ENCODE results near the gene AGR2.
"Not testable (repeated sequence)": the region's sequence is repeated elsewhere in the genome, so short reads cannot be mapped to it uniquely, and the experiment has no call there.

The AGR2 gene

GRCh38 chr7:16804674-16805439 is at the start of gene AGR2:
Gene AGR2, minus strand, starts transcription at chr7:16804999. Its CDS starts 3,203 bp downstream, at chr7:16801796.
- no peak within 1 kb of the TSS for H3K4me3 Mint-ChIP-seq
- H3K27me3 Mint-ChIP-seq = peaks cover 11% of the 10 kb centered on the region
- DNase-seq = no peak
- no peaks in the 10 kb centered on the region for H3K9me3 Mint-ChIP-seq
- ATAC-seq = no peak
- H3K36me3 Mint-ChIP-seq (ENCODE audit: low read depth) = no peaks in the 10 kb centered on the region
- no peak within 1 kb of the TSS for H3K27ac Mint-ChIP-seq
- no peaks in the 10 kb centered on the region for H3K4me1 Mint-ChIP-seq

- not testable (repeated sequence) for DNase-seq; H3K27ac Mint-ChIP-seq; H3K9me3 Mint-ChIP-seq; H3K4me3 Mint-ChIP-seq; H3K4me1 Mint-ChIP-seq; H3K36me3 Mint-ChIP-seq (ENCODE audit: low read depth); ATAC-seq
- H3K27me3 Mint-ChIP-seq = peaks cover 22% of the 10 kb centered on the region
Observed at GRCh38 chr7:16853189-16853588, 48.4 kb upstream of the AGR2 start.

- no peak overlapping the region for H3K27ac Mint-ChIP-seq
- DNase-seq (no peak), ATAC-seq (no peak)
- no peaks in the 10 kb centered on the region for H3K9me3 Mint-ChIP-seq
- peaks cover 6% of the 10 kb centered on the region for H3K4me1 Mint-ChIP-seq
- H3K4me3 Mint-ChIP-seq = no peak overlapping the region
- H3K36me3 Mint-ChIP-seq (ENCODE audit: low read depth) = no peaks in the 10 kb centered on the region
- peaks cover 22% of the 10 kb centered on the region for H3K27me3 Mint-ChIP-seq
Observed at GRCh38 chr7:16851829-16852228, 47.0 kb upstream of the AGR2 start.

GRCh38 chr7:16850614-16851466 is 46.0 kb upstream of the AGR2 start:
- Mint-ChIP-seq H3K27me3 (peaks cover 22% of the 10 kb centered on the region), H3K27ac (no peak overlapping the region), H3K4me1 (peaks cover 6% of the 10 kb centered on the region), H3K36me3 (ENCODE audit: low read depth) (no peaks in the 10 kb centered on the region), H3K4me3 (no peak overlapping the region), H3K9me3 (no peaks in the 10 kb centered on the region)
- peak; percentile 15 for ATAC-seq
- DNase-seq = no peak

- H3K27ac Mint-ChIP-seq = no peak overlapping the region
- peaks cover 6% of the 10 kb centered on the region for H3K4me1 Mint-ChIP-seq
- no peak overlapping the region for H3K4me3 Mint-ChIP-seq
- DNase-seq = no peak
- H3K36me3 Mint-ChIP-seq (ENCODE audit: low read depth) = no peaks in the 10 kb centered on the region
- no peaks in the 10 kb centered on the region for H3K9me3 Mint-ChIP-seq
- no peak for ATAC-seq
- peaks cover 22% of the 10 kb centered on the region for H3K27me3 Mint-ChIP-seq
Observed at GRCh38 chr7:16849296-16850148, 44.7 kb upstream of the AGR2 start.

GRCh38 chr7:16847381-16847860 is 42.6 kb upstream of the AGR2 start:
- ATAC-seq = no peak
- Mint-ChIP-seq H3K9me3 (no peaks in the 10 kb centered on the region), H3K27ac (no peak overlapping the region), H3K27me3 (peaks cover 22% of the 10 kb centered on the region), H3K4me1 (peaks cover 6% of the 10 kb centered on the region), H3K4me3 (no peak overlapping the region), H3K36me3 (ENCODE audit: low read depth) (no peaks in the 10 kb centered on the region)
- no peak for DNase-seq

- DNase-seq = no peak
- H3K27ac Mint-ChIP-seq = no peak overlapping the region
- peaks cover 6% of the 10 kb centered on the region for H3K4me1 Mint-ChIP-seq
- no peak overlapping the region for H3K4me3 Mint-ChIP-seq
- peaks cover 20% of the 10 kb centered on the region for H3K27me3 Mint-ChIP-seq
- no peaks in the 10 kb centered on the region for H3K36me3 Mint-ChIP-seq (ENCODE audit: low read depth)
- H3K9me3 Mint-ChIP-seq = no peaks in the 10 kb centered on the region
- no peak for ATAC-seq
Observed at GRCh38 chr7:16846601-16847165, 41.9 kb upstream of the AGR2 start.

GRCh38 chr7:16845746-16846145 is 40.9 kb upstream of the AGR2 start:
- Mint-ChIP-seq H3K36me3 (ENCODE audit: low read depth) (no peaks in the 10 kb centered on the region), H3K9me3 (no peaks in the 10 kb centered on the region), H3K4me1 (peaks cover 3% of the 10 kb centered on the region), H3K4me3 (no peak overlapping the region), H3K27me3 (peaks cover 16% of the 10 kb centered on the region), H3K27ac (no peak overlapping the region)
- no peak for DNase-seq
- no peak for ATAC-seq

- Mint-ChIP-seq H3K9me3 (no peaks in the 10 kb centered on the region), H3K4me1 (no peaks in the 10 kb centered on the region), H3K27me3 (no peaks in the 10 kb centered on the region), H3K4me3 (no peak overlapping the region), H3K27ac (no peak overlapping the region), H3K36me3 (ENCODE audit: low read depth) (no peaks in the 10 kb centered on the region)
- no peak for DNase-seq
- ATAC-seq = no peak
Observed at GRCh38 chr7:16841681-16842080, 36.9 kb upstream of the AGR2 start.

GRCh38 chr7:16840094-16840493 is 35.3 kb upstream of the AGR2 start:
- no peak for DNase-seq
- Mint-ChIP-seq H3K9me3 (peaks cover 3% of the 10 kb centered on the region), H3K4me1 (no peaks in the 10 kb centered on the region), H3K27ac (no peak overlapping the region), H3K4me3 (no peak overlapping the region), H3K27me3 (peaks cover 3% of the 10 kb centered on the region), H3K36me3 (ENCODE audit: low read depth) (no peaks in the 10 kb centered on the region)
- no peak for ATAC-seq

GRCh38 chr7:16839646-16840045 is 34.8 kb upstream of the AGR2 start:
- no peak for ATAC-seq
- Mint-ChIP-seq H3K27me3 (peaks cover 3% of the 10 kb centered on the region), H3K36me3 (ENCODE audit: low read depth) (no peaks in the 10 kb centered on the region)

GRCh38 chr7:16838891-16839290 is 34.1 kb upstream of the AGR2 start:
- H3K4me1 Mint-ChIP-seq = no peaks in the 10 kb centered on the region
- H3K27me3 Mint-ChIP-seq = peaks cover 3% of the 10 kb centered on the region
- DNase-seq (no peak), ATAC-seq (no peak)
- H3K36me3 Mint-ChIP-seq (ENCODE audit: low read depth) = no peaks in the 10 kb centered on the region
- H3K9me3 Mint-ChIP-seq = peaks cover 3% of the 10 kb centered on the region
- H3K27ac Mint-ChIP-seq = no peak overlapping the region
- no peak overlapping the region for H3K4me3 Mint-ChIP-seq

More at GRCh38 chr7:16839646-16840045, 34.8 kb upstream of the AGR2 start:
- no peak overlapping the region for H3K27ac Mint-ChIP-seq
- no peaks in the 10 kb centered on the region for H3K4me1 Mint-ChIP-seq
- H3K9me3 Mint-ChIP-seq = peaks cover 3% of the 10 kb centered on the region
- no peak overlapping the region for H3K4me3 Mint-ChIP-seq
- DNase-seq = no peak

- no peak for ATAC-seq
- no peaks in the 10 kb centered on the region for H3K36me3 Mint-ChIP-seq (ENCODE audit: low read depth)
- H3K9me3 Mint-ChIP-seq = peaks cover 3% of the 10 kb centered on the region
- H3K4me3 Mint-ChIP-seq = no peak overlapping the region
- no peaks in the 10 kb centered on the region for H3K4me1 Mint-ChIP-seq
- H3K27ac Mint-ChIP-seq = no peak overlapping the region
- no peak for DNase-seq
- peaks cover 3% of the 10 kb centered on the region for H3K27me3 Mint-ChIP-seq
Observed at GRCh38 chr7:16838386-16838785, 33.6 kb upstream of the AGR2 start.

GRCh38 chr7:16836481-16836880 is 31.7 kb upstream of the AGR2 start:
- Mint-ChIP-seq H3K36me3 (ENCODE audit: low read depth) (no peaks in the 10 kb centered on the region), H3K4me1 (no peaks in the 10 kb centered on the region), H3K9me3 (peaks cover 3% of the 10 kb centered on the region), H3K4me3 (no peak overlapping the region), H3K27me3 (peaks cover 3% of the 10 kb centered on the region), H3K27ac (no peak overlapping the region)
- DNase-seq (no peak), ATAC-seq (no peak)

Measured in activated naive CD8-positive, alpha-beta T cell treated with anti-CD3 and anti-CD28 coated beads, Interleukin-2, amount 50 U/mL, for 24 hours (primary cell).